ENCODE measurements around the gene MAD1L1.

Gene MAD1L1

GRCh38 chr7:2218444-2218785 is 14.3 kb downstream of the MAD1L1 start:
- DNase-seq (ENCODE audit: low spot score): no peak

- DNase-seq (ENCODE audit: low spot score): peak; percentile 20
These were observed 14.9 kb downstream of the MAD1L1 start for GRCh38 chr7:2217716-2218443.

GRCh38 chr7:2217206-2217605 is 15.5 kb downstream of the MAD1L1 start:
- no peak for DNase-seq (ENCODE audit: low spot score)

GRCh38 chr7:2215851-2216250 is 16.9 kb downstream of the MAD1L1 start:
- no peak for DNase-seq (ENCODE audit: low spot score)

GRCh38 chr7:2214636-2215035 is 18.1 kb downstream of the MAD1L1 start:
- DNase-seq (ENCODE audit: low spot score): no peak

GRCh38 chr7:2213551-2214215 is 19.1 kb downstream of the MAD1L1 start:
- DNase-seq (ENCODE audit: low spot score): no peak

- no peak for DNase-seq (ENCODE audit: low spot score)
These were observed 19.8 kb downstream of the MAD1L1 start for GRCh38 chr7:2212906-2213305.

GRCh38 chr7:2211926-2212325 is 20.8 kb downstream of the MAD1L1 start:
- DNase-seq (ENCODE audit: low spot score): no peak

- no peak for DNase-seq (ENCODE audit: low spot score)
These were observed 21.4 kb downstream of the MAD1L1 start for GRCh38 chr7:2211259-2211880.

- DNase-seq (ENCODE audit: low spot score): no peak
These were observed 22.0 kb downstream of the MAD1L1 start for GRCh38 chr7:2210551-2211258.

GRCh38 chr7:2209961-2210323 is 22.8 kb downstream of the MAD1L1 start:
- no peak for DNase-seq (ENCODE audit: low spot score)

GRCh38 chr7:2209146-2209960 is 23.4 kb downstream of the MAD1L1 start:
- DNase-seq (ENCODE audit: low spot score): peak; percentile 94

GRCh38 chr7:2208712-2209111 is 24.0 kb downstream of the MAD1L1 start:
- DNase-seq (ENCODE audit: low spot score): no peak

- no peak for DNase-seq (ENCODE audit: low spot score)
These were observed 27.5 kb downstream of the MAD1L1 start for GRCh38 chr7:2205036-2205780.

- DNase-seq (ENCODE audit: low spot score): no peak
These were observed 28.3 kb downstream of the MAD1L1 start for GRCh38 chr7:2204446-2204845.

GRCh38 chr7:2203766-2204300 is 28.9 kb downstream of the MAD1L1 start:
- DNase-seq (ENCODE audit: low spot score): no peak

GRCh38 chr7:2202901-2203765 is 29.6 kb downstream of the MAD1L1 start:
- DNase-seq (ENCODE audit: low spot score): no peak

GRCh38 chr7:2202361-2202761 is 30.4 kb downstream of the MAD1L1 start:
- no peak for DNase-seq (ENCODE audit: low spot score)

- no peak for DNase-seq (ENCODE audit: low spot score)
These were observed 30.9 kb downstream of the MAD1L1 start for GRCh38 chr7:2201686-2202360.

Data from AG08395 (cell line).